HepG2 (cell line): ENCODE data around the gene TMEM127.

ENCODE experiments used
- GATA4 ChIP-seq: sonication (generic); IDR thresholded peaks from 2 replicates; pipeline ENCODE4 v1.6.1; 2016; ENCODE audit warnings: antibody characterized with exemption, low read depth, borderline replicate concordance
- GZF1 ChIP-seq: sonication (generic); formaldehyde crosslinking; IDR thresholded peaks from 2 replicates; pipeline ENCODE4 v1.5.1; 2020; ENCODE audit warnings: mild to moderate bottlenecking, missing genetic modification reagents
- NR0B2 ChIP-seq: sonication (generic); formaldehyde crosslinking; IDR thresholded peaks from 2 replicates; pipeline ENCODE4 v1.4.0; 2020; ENCODE audit warnings: mild to moderate bottlenecking, missing genetic modification reagents
- RNF2 ChIP-seq: fragments of 450-650 bp; conservative IDR thresholded peaks from 2 replicates; pipeline ENCODE4 v1.6.1; 2016; ENCODE audit warnings: low read depth

- TF ChIP-seq NR0B2 (CRISPR knock-in tag) = no peak
- no peak for TF ChIP-seq RNF2
- no peak for TF ChIP-seq GZF1 (CRISPR knock-in tag)
- TF ChIP-seq GATA4 = no peak
These were observed 64.5 kb downstream of the TMEM127 start for GRCh38 chr2:96201338-96201737.
